Keratinocyte (primary cell): Measurements from ENCODE around the gene VSNL1. TPM values are rescaled to one million over a fixed set of nuclear protein-coding genes. Genes with fewer than 3 reads are reported as not detected.

Experiments used
- DNase-seq: peaks from one replicate; pipeline ENCODE4 v3.0.0-alpha.2; 2011; ENCODE audit warnings: low read depth, missing footprints, low spot score
- FAIRE-seq: peaks from 2 replicates; lab custom pipeline; 2011; peaks lifted over from hg19 to GRCh38; lab: Jason Lieb, UNC
- H2AFZ ChIP-seq: 2 replicates; pipeline ENCODE4 v1.6.0; 2012; ENCODE audit warnings: low read length, control low read depth, inconsistent platforms; ENCODE audit not compliant: control insufficient read depth
- H3K27ac ChIP-seq: 2 replicates; pipeline ENCODE4 v1.5.1; 2011; ENCODE audit warnings: low read length; ENCODE audit not compliant: control insufficient read depth, insufficient read depth
- H3K27me3 ChIP-seq: 3 replicates; pipeline ENCODE4 v1.6.0; 2011; ENCODE audit warnings: low read length; ENCODE audit not compliant: control insufficient read depth, insufficient read depth; ENCODE audit errors: extremely low read depth
- H3K36me3 ChIP-seq, 2 experiments: 2 replicates in 1 of 2; 3 replicates in 1 of 2; pipeline ENCODE4 v1.5.1; 2011; ENCODE audit warnings: low read length in 2 of 2, mild to moderate bottlenecking in 1 of 2; ENCODE audit not compliant: control insufficient read depth in 2 of 2, insufficient read depth in 2 of 2; ENCODE audit errors: extremely low read depth in 1 of 2
- H3K4me1 ChIP-seq: 3 replicates; pipeline ENCODE4 v1.5.1; 2011; ENCODE audit warnings: low read length; ENCODE audit not compliant: control insufficient read depth, insufficient read depth; ENCODE audit errors: extremely low read depth
- H3K4me2 ChIP-seq: 3 replicates; pipeline ENCODE4 v1.6.0; 2011; ENCODE audit warnings: low read depth, low read length; ENCODE audit not compliant: control insufficient read depth, insufficient read depth; ENCODE audit errors: extremely low read depth
- H3K4me3 ChIP-seq, 3 experiments: fragments of 200-600 bp in 1 of 3; sonication (generic) in 1 of 3; 2 replicates in 2 of 3; 3 replicates in 1 of 3; pipeline ENCODE4 v1.5.1; 2011 to 2016; ENCODE audit warnings: low read length in 3 of 3, mild to moderate bottlenecking in 3 of 3, control low read depth in 2 of 3, inconsistent platforms in 1 of 3, low read depth in 1 of 3, mixed read lengths in 1 of 3, mixed run types in 1 of 3, moderate library complexity in 1 of 3; ENCODE audit not compliant: control insufficient read depth in 2 of 3, insufficient read depth in 2 of 3; ENCODE audit errors: extremely low read depth in 1 of 3
- H3K79me2 ChIP-seq: 2 replicates; pipeline ENCODE4 v1.6.0; 2012; ENCODE audit warnings: low read length; ENCODE audit not compliant: control insufficient read depth, insufficient read depth
- H3K9ac ChIP-seq: 3 replicates; pipeline ENCODE4 v1.6.0; 2011; ENCODE audit warnings: low read length; ENCODE audit not compliant: control insufficient read depth, insufficient read depth; ENCODE audit errors: extremely low read depth
- H3K9me1 ChIP-seq: 3 replicates; pipeline ENCODE4 v1.6.0; 2011; ENCODE audit warnings: low read length; ENCODE audit not compliant: control insufficient read depth, insufficient read depth; ENCODE audit errors: extremely low read depth
- H3K9me3 ChIP-seq: 2 replicates; pipeline ENCODE4 v1.5.1; 2012; ENCODE audit warnings: low read depth, low read length; ENCODE audit not compliant: control insufficient read depth
- H4K20me1 ChIP-seq: 3 replicates; pipeline ENCODE4 v1.6.0; 2011; ENCODE audit warnings: low read length; ENCODE audit not compliant: control insufficient read depth, insufficient read depth; ENCODE audit errors: extremely low read depth
- CTCF ChIP-seq, 3 experiments: IDR thresholded peaks in 1 of 3; conservative IDR thresholded peaks in 1 of 3; optimal IDR thresholded peaks in 1 of 3; 2 replicates in 2 of 3; 3 replicates in 1 of 3; pipeline versions ENCODE3 to v1.5.1; 2011; ENCODE audit warnings: low read length in 3 of 3, mild to moderate bottlenecking in 3 of 3, moderate library complexity in 2 of 3, control low read depth in 1 of 3, inconsistent platforms in 1 of 3; ENCODE audit not compliant: insufficient read depth in 2 of 3; ENCODE audit errors: extremely low read depth in 1 of 3
- EZH2 ChIP-seq: IDR thresholded peaks from one replicate; pipeline ENCODE4 v1.6.1; 2012; ENCODE audit warnings: inconsistent platforms, mild to moderate bottlenecking, low read length, moderate library complexity
- dilution Hi-C: fragments of 300-500 bp; cut with MboI; formaldehyde crosslinking; loops from one replicate; pipeline ENCODE4 v1.7.0; 2020; ENCODE audit warnings: low sequenced_read_pairs; ENCODE audit not compliant: extremely low pct_ligation_motif_present
- polyA plus RNA-seq, 5 experiments: library from polyadenylated mRNA; depleted of rRNA in 3 of 5; stranded (reverse) in 3 of 5; stranded (forward) in 1 of 5; unstranded in 1 of 5; fragments of >200 nt; gene quantifications; 1 replicate in 1 of 5; 2 replicates in 3 of 5; 3 replicates in 1 of 5; pipeline versions ENCODE4 v1.2.1 to v1.2.3, GENCODE V29; 2011 to 2012; ENCODE audit warnings: missing spikeins in 2 of 5, low read depth in 1 of 5, low replicate concordance in 1 of 5

VSNL1 gene
- polyA plus RNA-seq, 1 donor (not counting 4 experiments of a cell fraction or from before 2014, with no cell fraction given) = 32.1 TPM

GRCh38 chr2:17520761-17521160 lies 19.7 kb upstream of the VSNL1 start:
- DNase-seq (no peak), FAIRE-seq (no peak)
- no peak overlapping the region for H3K4me2 ChIP-seq
- no peaks in the 10 kb centered on the region for H3K36me3 ChIP-seq
- H3K4me3 ChIP-seq = no peak overlapping the region
- no peak for TF ChIP-seq CTCF (optimal IDR thresholded peaks at IDR 0.05 in 1 of 3, IDR thresholded peaks at IDR 0.05 in 1 of 3, conservative IDR thresholded peaks at IDR 0.05 in 1 of 3; ENCODE audit: extremely low read depth in 1 of 3, insufficient read depth in 2 of 3, low read length in 3 of 3)
- TF ChIP-seq EZH2 = no peak
- H3K9ac ChIP-seq = no peak overlapping the region
- no peaks in the 10 kb centered on the region for H3K9me3 ChIP-seq
- H3K27ac ChIP-seq = no peak overlapping the region
- no peak overlapping the region for H2AFZ ChIP-seq
- no peaks in the 10 kb centered on the region for H4K20me1 ChIP-seq
- H3K4me1 ChIP-seq = no peaks in the 10 kb centered on the region
- no peaks in the 10 kb centered on the region for H3K9me1 ChIP-seq
- H3K79me2 ChIP-seq = no peaks in the 10 kb centered on the region
- H3K27me3 ChIP-seq = no peaks in the 10 kb centered on the region
- dilution Hi-C loops = no loop called here

- dilution Hi-C loops = no loop called here
- H3K27me3 ChIP-seq = no peaks in the 10 kb centered on the region
- TF ChIP-seq EZH2 (no peak), CTCF (optimal IDR thresholded peaks at IDR 0.05 in 1 of 3, IDR thresholded peaks at IDR 0.05 in 1 of 3, conservative IDR thresholded peaks at IDR 0.05 in 1 of 3; ENCODE audit: extremely low read depth in 1 of 3, insufficient read depth in 2 of 3, low read length in 3 of 3) (no peak)
- no peaks in the 10 kb centered on the region for H3K9me1 ChIP-seq
- no peaks in the 10 kb centered on the region for H4K20me1 ChIP-seq
- H3K27ac ChIP-seq = no peak overlapping the region
- no peaks in the 10 kb centered on the region for H3K36me3 ChIP-seq
- H3K9me3 ChIP-seq = no peaks in the 10 kb centered on the region
- FAIRE-seq (no peak), DNase-seq (no peak)
- no peak overlapping the region for H2AFZ ChIP-seq
- no peak overlapping the region for H3K9ac ChIP-seq
- no peaks in the 10 kb centered on the region for H3K79me2 ChIP-seq
- no peaks in the 10 kb centered on the region for H3K4me1 ChIP-seq
- no peak overlapping the region for H3K4me3 ChIP-seq
- no peak overlapping the region for H3K4me2 ChIP-seq
Measured at GRCh38 chr2:17521621-17522020, 18.9 kb upstream of the VSNL1 start.
